ENCODE data around the gene GP5.

Gene GP5

DNA sequence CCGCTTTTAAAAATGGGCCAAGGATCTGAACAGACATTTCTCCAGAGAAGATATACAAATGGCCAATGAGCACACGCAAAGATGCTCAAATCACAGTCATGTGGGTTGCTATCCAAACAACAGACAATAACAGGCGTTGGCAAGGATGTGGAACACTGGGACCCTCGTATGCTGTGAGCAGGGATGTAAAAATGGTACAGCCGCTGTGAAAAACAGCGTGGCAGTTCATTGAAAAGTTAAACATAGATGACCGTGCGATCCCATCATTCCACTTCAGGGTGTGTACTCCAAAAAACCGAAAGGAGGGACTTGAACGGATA, 22.9 kb downstream of the GP5 start:
- DNase-seq (ENCODE audit: low spot score): no peak

GRCh38 chr3:194375473-194376240, 23.4 kb downstream of the GP5 start:
- no peak for DNase-seq (ENCODE audit: low spot score)

- DNase-seq (ENCODE audit: low spot score): no peak
Observed at GRCh38 chr3:194374935-194375334, 24.1 kb downstream of the GP5 start.

GRCh38 chr3:194373899-194374298, 25.2 kb downstream of the GP5 start:
- DNase-seq (ENCODE audit: low spot score): no peak

GRCh38 chr3:194373028-194373427, 26.0 kb downstream of the GP5 start:
- no peak for DNase-seq (ENCODE audit: low spot score)

DNA sequence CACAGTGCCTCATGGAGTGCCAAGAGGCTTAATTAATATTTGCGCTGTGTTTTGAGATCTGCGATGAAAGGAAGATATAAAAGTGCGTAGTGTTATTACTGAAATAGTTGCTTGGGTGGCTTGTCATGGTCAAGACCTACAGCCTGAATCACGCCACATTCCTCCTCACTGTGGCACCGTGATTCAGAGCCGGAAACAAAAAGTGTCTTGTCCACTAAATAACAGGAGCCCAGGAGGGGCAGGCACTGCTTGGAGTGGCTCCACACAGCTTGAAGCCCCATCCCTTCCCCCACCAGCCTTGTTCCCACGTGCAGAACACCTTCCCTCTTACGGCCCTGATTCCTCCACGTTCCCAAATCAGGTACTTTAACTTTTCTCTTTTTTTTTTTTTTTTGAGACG, 28.3 kb downstream of the GP5 start:
- DNase-seq (ENCODE audit: low spot score): no peak

DNA sequence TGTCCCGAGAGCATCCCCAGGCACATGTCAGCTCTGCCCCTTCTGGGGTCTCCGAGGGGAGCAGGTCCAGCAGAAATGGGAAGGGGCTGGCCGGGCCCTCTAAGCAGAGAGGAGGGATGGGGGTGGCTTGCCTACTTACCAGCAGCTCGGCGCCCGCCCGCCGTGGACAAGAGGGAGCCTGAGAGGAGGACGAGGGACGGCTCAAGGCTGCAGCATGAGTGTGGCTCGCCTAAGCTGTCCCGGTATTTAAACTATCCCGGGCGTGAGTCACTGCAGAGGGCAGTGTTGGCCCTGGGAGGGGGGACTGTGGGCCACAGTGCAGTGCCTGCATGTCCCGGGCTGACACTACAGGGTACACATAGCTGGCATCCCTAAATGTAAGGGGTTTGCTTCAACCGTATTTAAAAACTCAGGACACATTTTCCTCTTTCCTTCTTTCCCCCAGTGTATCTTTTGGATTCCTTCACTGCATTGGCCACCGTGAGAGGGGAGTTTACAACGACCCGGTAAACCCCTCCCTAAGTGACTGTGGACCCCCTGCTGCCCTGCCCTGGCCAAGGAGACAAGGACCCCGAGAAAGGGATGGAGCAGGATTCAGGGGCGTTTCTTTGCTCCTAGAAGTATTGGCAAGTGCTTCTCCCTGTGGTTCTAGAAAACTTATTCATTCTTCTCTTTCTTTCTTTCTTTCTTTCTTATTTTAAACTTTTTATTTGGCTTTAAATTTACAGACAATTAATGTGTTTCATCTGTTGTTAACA, 29.4 kb downstream of the GP5 start, which contains the start of gene LRRC15:
TSS of gene LRRC15 (minus strand) at position 222 of the 758 bp plus-strand sequence. CDS start 8,700 bp downstream, outside the sequence.
- no peak for DNase-seq (ENCODE audit: low spot score)

GRCh38 chr3:194368918-194369317, 30.1 kb downstream of the GP5 start:
- DNase-seq (ENCODE audit: low spot score): no peak

- no peak for DNase-seq (ENCODE audit: low spot score)
Observed at GRCh38 chr3:194367992-194368841, 30.8 kb downstream of the GP5 start.

DNA sequence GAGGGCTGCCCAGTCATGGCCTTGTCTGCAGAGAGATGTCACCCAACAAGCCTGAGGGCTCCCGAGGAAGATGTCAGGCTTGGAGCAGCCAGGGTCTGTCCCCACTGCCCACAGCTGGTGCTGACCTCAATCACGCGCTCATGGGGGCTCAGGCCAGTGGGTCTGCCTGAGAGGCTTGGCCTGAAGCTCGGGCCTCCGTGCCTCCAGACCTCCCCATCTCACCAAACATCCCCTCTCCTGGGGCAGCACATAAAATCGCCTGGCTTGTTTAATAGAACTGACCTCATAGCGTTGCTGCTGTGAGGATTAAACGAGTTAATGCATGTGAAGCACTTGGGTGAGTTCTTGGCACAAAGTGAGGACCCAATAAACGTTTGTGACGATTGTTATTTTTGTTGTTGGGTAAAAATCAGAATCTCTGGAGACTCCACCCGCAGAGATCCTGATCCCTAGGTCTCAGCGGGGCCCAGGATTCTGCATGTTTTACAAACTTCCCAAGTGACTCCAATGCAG, 33.0 kb downstream of the GP5 start:
- no peak for DNase-seq (ENCODE audit: low spot score)

DNA sequence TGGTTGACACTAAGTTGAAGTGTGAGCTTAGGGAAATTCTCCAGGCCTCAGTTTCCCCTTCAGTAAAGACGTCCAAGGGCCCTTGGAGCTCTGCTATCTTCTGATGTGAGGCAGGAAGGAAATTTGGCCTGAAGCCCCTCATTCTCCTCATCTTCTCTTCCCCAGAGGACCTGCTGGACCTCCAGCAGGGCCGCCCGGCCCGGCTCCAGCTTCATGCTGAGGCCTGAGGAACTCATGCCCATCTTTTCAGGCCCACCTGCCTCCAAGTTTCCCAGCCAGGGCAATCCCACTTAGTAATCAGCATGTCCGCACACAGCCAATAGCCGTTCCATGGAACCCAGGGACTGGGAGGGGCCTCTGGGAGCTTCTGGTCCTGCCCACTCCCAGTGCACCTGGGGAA, 33.5 kb downstream of the GP5 start:
- no peak for DNase-seq (ENCODE audit: low spot score)

GRCh38 chr3:194364652-194365434, 34.2 kb downstream of the GP5 start:
- no peak for DNase-seq (ENCODE audit: low spot score)

- no peak for DNase-seq (ENCODE audit: low spot score)
Observed at GRCh38 chr3:194364314-194364651, 34.8 kb downstream of the GP5 start.

- no peak for DNase-seq (ENCODE audit: low spot score)
Observed at GRCh38 chr3:194360568-194360967, 38.5 kb downstream of the GP5 start.

- no peak for DNase-seq (ENCODE audit: low spot score)
Observed at GRCh38 chr3:194357681-194358080, 41.4 kb downstream of the GP5 start.

GRCh38 chr3:194355379-194355778, 43.7 kb downstream of the GP5 start:
- no peak for DNase-seq (ENCODE audit: low spot score)

GRCh38 chr3:194354315-194354714, 44.8 kb downstream of the GP5 start:
- no peak for DNase-seq (ENCODE audit: low spot score)

DNA sequence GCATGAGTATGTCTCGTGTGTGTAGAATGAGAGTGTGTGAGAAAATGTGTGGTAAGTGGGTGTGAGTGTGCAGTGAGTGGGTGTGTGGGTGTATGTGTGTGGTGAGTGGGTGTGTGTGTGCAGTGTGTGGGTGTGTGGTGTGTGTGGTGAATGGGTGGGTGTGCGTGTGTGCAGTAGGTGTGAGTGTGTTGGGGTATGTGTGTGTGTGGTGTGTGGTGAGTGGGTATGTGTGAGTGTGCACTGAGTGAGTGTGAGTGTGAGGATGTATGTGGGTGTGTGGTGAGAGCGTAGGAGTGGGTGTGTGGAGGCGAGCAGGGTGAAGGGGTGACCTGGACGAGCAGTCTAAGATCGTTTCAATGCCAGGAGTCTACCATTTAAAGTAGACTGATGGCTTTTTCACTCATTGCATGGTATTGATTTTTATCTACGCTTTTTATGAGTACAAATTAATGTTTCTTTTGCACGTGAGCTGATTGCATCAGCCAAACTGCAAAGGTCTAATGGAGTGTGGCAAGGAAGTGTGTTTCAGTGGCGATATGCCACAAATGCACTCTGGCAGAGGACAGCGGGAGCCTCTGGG, 46.3 kb downstream of the GP5 start:
- DNase-seq (ENCODE audit: low spot score): no peak

GRCh38 chr3:194351952-194352536, 47.0 kb downstream of the GP5 start:
- no peak for DNase-seq (ENCODE audit: low spot score)

DNA sequence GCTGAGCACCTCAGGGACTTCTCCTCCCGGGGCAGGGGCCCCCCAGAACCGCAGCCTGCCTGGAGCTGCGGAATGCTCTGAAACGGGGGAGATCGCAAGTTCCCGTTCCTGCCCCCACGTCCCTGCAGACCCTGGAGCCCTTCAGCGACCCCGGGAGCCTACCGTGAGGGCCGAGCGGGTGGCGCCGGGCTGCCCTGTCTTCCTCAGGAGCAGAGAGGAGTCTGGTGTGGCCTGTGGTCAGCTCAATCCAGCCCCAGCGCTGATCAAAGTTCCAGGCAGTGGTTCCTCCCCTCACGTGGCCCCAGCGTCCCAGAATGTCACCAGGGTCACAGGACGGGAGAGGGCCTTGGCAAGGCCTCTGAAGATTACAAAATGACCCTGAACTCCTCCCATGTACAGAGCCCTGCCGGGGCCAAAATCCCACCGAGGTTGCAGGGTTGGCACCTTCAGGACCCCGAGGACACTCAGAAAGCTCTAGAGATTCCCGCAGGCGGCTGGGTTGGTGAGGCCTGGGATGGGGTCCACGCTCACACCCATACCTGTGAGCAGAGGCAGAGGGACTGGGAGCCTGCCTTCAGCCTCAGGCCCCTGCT, 47.9 kb downstream of the GP5 start, which contains the start of gene CPN2:
TSS of gene CPN2 (minus strand) at position 249 of the 593 bp plus-strand sequence. CDS start 8,626 bp downstream, outside the sequence.
- DNase-seq (ENCODE audit: low spot score): no peak

DNA sequence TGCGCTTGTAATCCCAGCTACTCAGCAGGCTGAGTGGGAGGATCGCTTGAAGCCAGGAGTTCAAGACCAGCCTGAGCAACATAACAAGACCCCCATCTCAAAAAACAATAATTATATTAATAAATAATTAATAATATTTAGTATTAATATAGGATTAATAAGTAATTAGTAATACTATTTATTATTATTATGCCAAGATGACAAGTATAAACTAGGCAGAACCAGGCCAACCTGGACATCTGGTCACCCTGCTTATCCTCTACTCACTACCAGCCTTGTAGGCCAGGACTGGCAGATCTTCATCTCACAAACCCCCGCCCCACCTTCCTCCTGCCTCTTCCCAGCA, 48.4 kb downstream of the GP5 start:
- no peak for DNase-seq (ENCODE audit: low spot score)
